HUES6 (cell line): Measurements from ENCODE around the gene SLC46A1.

Experiments
- H3K27ac ChIP-seq: 2 replicates; pipeline ENCODE4 v1.7.0; 2013; ENCODE audit warnings: low read depth, mild to moderate bottlenecking, low read length, inconsistent platforms
- H3K27me3 ChIP-seq: 2 replicates; pipeline ENCODE4 v1.6.1; 2013; ENCODE audit warnings: low read length; ENCODE audit not compliant: control insufficient read depth, insufficient read depth
- H3K36me3 ChIP-seq: 2 replicates; pipeline ENCODE4 v1.6.1; 2013; ENCODE audit warnings: low read length; ENCODE audit not compliant: control insufficient read depth, insufficient read depth
- H3K4me1 ChIP-seq: 2 replicates; pipeline ENCODE4 v1.6.1; 2013; ENCODE audit warnings: low read length; ENCODE audit not compliant: control insufficient read depth, insufficient read depth
- H3K4me3 ChIP-seq: 2 replicates; pipeline ENCODE4 v1.5.1; 2013; ENCODE audit warnings: low read depth, low read length
- H3K9ac ChIP-seq: one replicate; pipeline ENCODE4 v1.6.1; 2013; ENCODE audit warnings: mild to moderate bottlenecking, low read length
- H3K9me3 ChIP-seq: 2 replicates; pipeline ENCODE4 v1.6.1; 2013; ENCODE audit warnings: low read depth, low read length; ENCODE audit not compliant: control insufficient read depth, insufficient read depth

The SLC46A1 gene

GRCh38 chr17:28381141-28381825, 24.7 kb downstream of the SLC46A1 start:
- Histone ChIP-seq H3K27ac (no peak overlapping the region), H3K36me3 (no peaks in the 10 kb centered on the region), H3K27me3 (peaks cover 79% of the 10 kb centered on the region), H3K9ac (no peak overlapping the region), H3K9me3 (no peaks in the 10 kb centered on the region), H3K4me3 (peak overlapping the region; percentile 55), H3K4me1 (peaks cover 3% of the 10 kb centered on the region; the same call in 1 of the 2 replicates)

- Histone ChIP-seq H3K36me3 (no peaks in the 10 kb centered on the region), H3K4me3 (no peak overlapping the region), H3K4me1 (no peaks in the 10 kb centered on the region), H3K27ac (no peak overlapping the region), H3K9me3 (no peaks in the 10 kb centered on the region), H3K9ac (no peak overlapping the region), H3K27me3 (peaks cover 68% of the 10 kb centered on the region)
These were observed 25.9 kb downstream of the SLC46A1 start for GRCh38 chr17:28379814-28380801.

DNA sequence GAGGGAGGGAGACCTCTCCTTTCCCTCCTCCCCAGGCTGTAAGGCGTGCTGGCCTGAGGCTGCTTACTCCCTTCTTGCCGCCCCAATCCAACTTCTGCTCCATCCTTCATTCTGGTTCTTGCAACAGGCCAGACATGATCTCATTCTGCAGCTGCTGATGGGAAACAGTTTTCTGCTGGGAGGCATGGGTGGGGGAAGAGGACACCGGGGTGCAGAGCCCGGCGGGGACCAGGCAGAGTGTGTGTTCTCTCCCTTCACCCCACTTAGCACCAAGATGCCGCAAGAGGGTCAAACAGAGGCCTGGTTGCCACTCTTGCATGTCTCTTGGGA, 33.1 kb downstream of the SLC46A1 start:
- Histone ChIP-seq H3K27me3 (peaks cover 37% of the 10 kb centered on the region), H3K27ac (no peak overlapping the region), H3K4me1 (peaks cover 14% of the 10 kb centered on the region), H3K4me3 (peak overlapping the region; percentile 74; the same call in 1 of the 2 replicates), H3K9ac (no peak overlapping the region), H3K36me3 (no peaks in the 10 kb centered on the region), H3K9me3 (no peaks in the 10 kb centered on the region)

GRCh38 chr17:28372203-28372944, 33.6 kb downstream of the SLC46A1 start:
- Histone ChIP-seq H3K36me3 (no peaks in the 10 kb centered on the region), H3K4me1 (peaks cover 14% of the 10 kb centered on the region), H3K9ac (peak overlapping the region; percentile 67), H3K4me3 (peak overlapping the region; percentile 74), H3K9me3 (no peaks in the 10 kb centered on the region), H3K27me3 (peaks cover 35% of the 10 kb centered on the region), H3K27ac (no peak overlapping the region)

DNA sequence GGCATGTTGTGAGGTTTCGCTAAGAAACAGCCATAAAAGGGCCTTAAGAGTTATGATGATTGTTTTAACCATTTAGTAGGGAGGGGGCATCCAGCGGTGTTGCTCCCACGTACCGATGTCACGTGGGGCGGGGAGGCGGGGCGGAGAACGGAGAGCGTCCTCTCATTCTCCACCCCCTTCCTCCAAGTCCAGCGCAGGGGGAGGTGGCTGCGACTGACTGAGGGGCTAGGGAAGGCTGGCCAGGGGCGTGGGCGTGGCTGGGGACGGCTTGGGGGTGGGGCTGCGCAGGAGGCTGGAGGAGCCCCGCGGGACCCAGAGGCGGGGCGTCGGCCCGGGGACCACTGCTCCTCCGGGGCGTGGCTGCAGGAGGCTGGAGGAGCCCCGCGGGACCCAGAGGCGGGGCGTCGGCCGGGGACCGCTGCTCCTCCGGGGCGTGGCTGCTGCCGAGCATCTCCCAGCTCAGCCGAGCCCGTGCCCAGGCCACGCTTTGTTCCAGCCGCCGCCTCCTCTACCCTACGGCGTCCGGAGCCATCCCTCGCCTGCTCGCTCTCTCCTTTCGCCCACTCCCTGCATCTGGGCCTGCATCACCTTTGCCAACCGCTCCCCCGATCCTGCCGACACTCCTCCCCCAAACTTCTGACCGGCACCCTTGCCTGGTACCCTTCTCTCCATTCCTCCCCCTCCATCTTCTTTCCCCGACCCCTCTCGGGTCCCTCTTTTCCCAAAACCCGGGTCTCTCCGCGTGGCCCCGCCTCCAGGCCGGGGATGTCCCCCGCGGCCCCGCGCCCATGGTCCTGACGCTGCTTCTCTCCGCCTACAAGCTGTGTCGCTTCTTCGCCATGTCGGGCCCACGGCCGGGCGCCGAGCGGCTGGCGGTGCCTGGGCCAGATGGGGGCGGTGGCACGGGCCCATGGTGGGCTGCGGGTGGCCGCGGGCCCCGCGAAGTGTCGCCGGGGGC, 34.5 kb downstream of the SLC46A1 start, which contains the start of gene SARM1:
SARM1 (plus strand) TSS at position 450 of the 958 bp plus-strand sequence; CDS start at position 789, 339 bp downstream.
- no peaks in the 10 kb centered on the region for H3K9me3 ChIP-seq
- H3K4me1 ChIP-seq = peaks cover 14% of the 10 kb centered on the region
- H3K36me3 ChIP-seq = no peaks in the 10 kb centered on the region
- peak within 1 kb of the TSS; percentile 74 for H3K4me3 ChIP-seq
- H3K9ac ChIP-seq = peak within 1 kb of the TSS; percentile 67
- H3K27me3 ChIP-seq = peaks cover 35% of the 10 kb centered on the region
- H3K27ac ChIP-seq = no peak within 1 kb of the TSS; the same call in 1 of the 2 replicates

- peak overlapping the region; percentile 49 for H3K4me3 ChIP-seq
- no peaks in the 10 kb centered on the region for H3K36me3 ChIP-seq
- H3K9me3 ChIP-seq = no peaks in the 10 kb centered on the region
- H3K27me3 ChIP-seq = peaks cover 35% of the 10 kb centered on the region
- H3K27ac ChIP-seq = no peak overlapping the region; the same call in 1 of the 2 replicates
- peak overlapping the region; percentile 4 for H3K9ac ChIP-seq
- peaks cover 14% of the 10 kb centered on the region for H3K4me1 ChIP-seq
These were observed 35.3 kb downstream of the SLC46A1 start for GRCh38 chr17:28370744-28371103.

DNA sequence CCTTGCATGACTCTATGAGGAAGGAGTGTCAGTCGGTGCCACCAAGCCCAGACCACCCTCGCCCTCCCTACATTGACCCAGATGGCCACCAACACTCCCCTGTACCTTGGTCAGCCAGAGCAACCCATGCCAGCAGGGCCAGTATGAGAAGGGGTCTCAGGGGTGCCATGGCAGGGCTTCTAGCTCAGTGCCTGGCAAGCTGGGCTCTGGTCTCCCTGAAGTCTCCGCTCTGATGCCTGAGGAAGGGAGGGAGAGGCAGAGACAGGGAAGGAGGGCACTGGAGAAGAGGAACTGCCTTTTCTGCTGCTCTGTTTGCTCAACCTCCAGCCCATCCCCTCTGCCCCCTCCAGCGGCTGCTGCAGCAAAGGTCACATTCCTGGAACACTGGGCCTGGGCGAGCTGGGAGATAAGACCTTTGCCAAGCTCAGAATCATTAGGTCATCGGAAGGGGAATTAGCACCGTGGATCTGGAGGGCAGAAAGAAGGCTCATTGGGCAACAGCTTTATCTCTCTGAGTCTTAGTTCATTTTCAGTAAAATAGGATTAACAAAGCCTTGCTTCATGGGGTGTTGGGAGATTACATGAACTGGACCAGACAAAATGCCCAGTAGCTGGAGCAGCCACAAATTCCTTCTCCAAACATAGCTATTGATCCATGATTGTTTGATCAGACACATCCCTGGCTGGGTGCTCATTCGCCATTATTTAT, 35.8 kb downstream of the SLC46A1 start, which contains the start of gene VTN:
VTN (minus strand) TSS at position 273 of the 709 bp plus-strand sequence; CDS start at position 169, 104 bp downstream.
- peaks cover 35% of the 10 kb centered on the region for H3K27me3 ChIP-seq
- H3K4me1 ChIP-seq = peaks cover 14% of the 10 kb centered on the region
- H3K27ac ChIP-seq = no peak within 1 kb of the TSS; the same call in 1 of the 2 replicates
- H3K4me3 ChIP-seq = peak within 1 kb of the TSS; percentile 49
- peak within 1 kb of the TSS; percentile 55 for H3K9ac ChIP-seq
- H3K9me3 ChIP-seq = no peaks in the 10 kb centered on the region
- H3K36me3 ChIP-seq = peaks cover 2% of the 10 kb centered on the region; the same call in 1 of the 2 replicates

DNA sequence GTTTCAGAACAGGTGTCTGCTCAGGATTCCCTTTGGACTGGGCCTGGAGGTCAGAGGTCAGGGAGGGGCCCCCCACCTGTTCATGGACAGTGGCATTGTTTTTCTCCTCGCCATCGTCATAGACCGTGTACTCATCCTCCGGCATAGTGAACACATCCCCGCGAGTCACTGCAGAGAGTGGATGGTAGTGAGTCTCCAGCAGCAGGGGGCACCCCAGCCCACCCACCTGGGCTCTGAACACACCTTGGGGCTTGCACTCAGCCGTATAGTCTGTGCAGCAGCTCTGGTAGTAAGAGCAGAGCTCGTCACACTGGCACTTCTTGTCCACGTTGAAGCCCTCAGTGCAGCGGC, 36.4 kb downstream of the SLC46A1 start:
- Histone ChIP-seq H3K27me3 (peaks cover 31% of the 10 kb centered on the region), H3K4me3 (no peak overlapping the region), H3K27ac (no peak overlapping the region), H3K9me3 (no peaks in the 10 kb centered on the region), H3K36me3 (peaks cover 3% of the 10 kb centered on the region; the same call in 1 of the 2 replicates), H3K4me1 (peaks cover 14% of the 10 kb centered on the region), H3K9ac (peak overlapping the region; percentile 55)

- no peak overlapping the region for H3K27ac ChIP-seq
- no peak overlapping the region for H3K4me3 ChIP-seq
- peaks cover 14% of the 10 kb centered on the region for H3K4me1 ChIP-seq
- peaks cover 8% of the 10 kb centered on the region; the same call in 1 of the 2 replicates for H3K36me3 ChIP-seq
- H3K9ac ChIP-seq = no peak overlapping the region
- H3K27me3 ChIP-seq = peaks cover 25% of the 10 kb centered on the region
- H3K9me3 ChIP-seq = no peaks in the 10 kb centered on the region
These were observed 36.9 kb downstream of the SLC46A1 start for GRCh38 chr17:28368915-28369683.
